BE2C (cell line): ENCODE results near the gene CSMD2.

Experiments
- DNase-seq: peaks from one replicate; pipeline ENCODE4 v3.0.0-alpha.2; 2020
- H3K27me3 ChIP-seq: fragments of 250-450 bp; sonication (Bioruptor Pico); 2 replicates; pipeline ENCODE4 v1.5.1; 2020; ENCODE audit warnings: mild to moderate bottlenecking
- H3K36me3 ChIP-seq: fragments of 250-450 bp; sonication (Bioruptor Pico); 2 replicates; pipeline ENCODE4 v1.5.1; 2020; ENCODE audit warnings: mild to moderate bottlenecking
- H3K4me1 ChIP-seq: fragments of 250-450 bp; sonication (Bioruptor Pico); 2 replicates; pipeline ENCODE4 v1.5.1; 2020
- H3K4me3 ChIP-seq: 2 replicates; pipeline ENCODE4 v1.5.1; 2011; ENCODE audit warnings: low read depth, low read length
- H3K9me3 ChIP-seq: fragments of 250-450 bp; sonication (Bioruptor Pico); 2 replicates; pipeline ENCODE4 v1.5.1; 2020
- CTCF ChIP-seq: IDR thresholded peaks from 2 replicates; pipeline ENCODE4 v1.5.1; 2012; ENCODE audit warnings: mild to moderate bottlenecking, low read depth, low read length

Gene CSMD2

GRCh38 chr1:33971018-33971710 is 193.9 kb downstream of the CSMD2 start:
- no peaks in the 10 kb centered on the region for H3K27me3 ChIP-seq
- no peak overlapping the region for H3K4me3 ChIP-seq
- TF ChIP-seq CTCF, result no peak
- H3K4me1 ChIP-seq, result no peaks in the 10 kb centered on the region
- no peaks in the 10 kb centered on the region for H3K36me3 ChIP-seq
- DNase-seq, result no peak
- H3K9me3 ChIP-seq, result no peaks in the 10 kb centered on the region

- TF ChIP-seq CTCF, result no peak
- Histone ChIP-seq H3K4me1 (no peaks in the 10 kb centered on the region), H3K4me3 (no peak overlapping the region), H3K36me3 (no peaks in the 10 kb centered on the region), H3K9me3 (no peaks in the 10 kb centered on the region), H3K27me3 (no peaks in the 10 kb centered on the region)
- no peak for DNase-seq
Observed at GRCh38 chr1:33970148-33970825, 194.7 kb downstream of the CSMD2 start.

GRCh38 chr1:33966346-33967141 is 198.5 kb downstream of the CSMD2 start:
- no peak for DNase-seq
- H3K9me3 ChIP-seq, result no peaks in the 10 kb centered on the region
- no peak for TF ChIP-seq CTCF
- H3K27me3 ChIP-seq, result no peaks in the 10 kb centered on the region
- no peak overlapping the region for H3K4me3 ChIP-seq
- H3K36me3 ChIP-seq, result no peaks in the 10 kb centered on the region
- H3K4me1 ChIP-seq, result no peaks in the 10 kb centered on the region

GRCh38 chr1:33965086-33965485 is 199.9 kb downstream of the CSMD2 start:
- Histone ChIP-seq H3K9me3 (no peaks in the 10 kb centered on the region), H3K4me1 (no peaks in the 10 kb centered on the region), H3K36me3 (no peaks in the 10 kb centered on the region), H3K4me3 (no peak overlapping the region), H3K27me3 (no peaks in the 10 kb centered on the region)
- no peak for TF ChIP-seq CTCF
- no peak for DNase-seq

GRCh38 chr1:33962061-33962460 is 203.0 kb downstream of the CSMD2 start:
- no peak for TF ChIP-seq CTCF
- H3K27me3 ChIP-seq, result no peaks in the 10 kb centered on the region
- H3K9me3 ChIP-seq, result no peaks in the 10 kb centered on the region
- DNase-seq, result no peak
- no peaks in the 10 kb centered on the region for H3K36me3 ChIP-seq
- H3K4me3 ChIP-seq, result no peak overlapping the region
- no peaks in the 10 kb centered on the region for H3K4me1 ChIP-seq
